GM18508 (cell line): Measurements from ENCODE around the gene CA9.
"Not testable (repeated sequence)": the region's sequence is repeated elsewhere in the genome, so short reads cannot be mapped to it uniquely, and the experiment has no call there.

Experiments
- ATAC-seq: cut with Tn5 transposase; IDR thresholded peaks from one replicate; pipeline ENCODE4 v1.9.1; 2021; ENCODE audit warnings: moderate number of reproducible peaks; ENCODE audit not compliant: insufficient read depth, unreplicated experiment

CA9 gene

GRCh38 chr9:35673132-35674024 lies at the start of gene CA9:
CA9 (plus strand) TSS chr9:35673928; CDS start chr9:35673960, 32 bp downstream.
- ATAC-seq = no peak

DNA sequence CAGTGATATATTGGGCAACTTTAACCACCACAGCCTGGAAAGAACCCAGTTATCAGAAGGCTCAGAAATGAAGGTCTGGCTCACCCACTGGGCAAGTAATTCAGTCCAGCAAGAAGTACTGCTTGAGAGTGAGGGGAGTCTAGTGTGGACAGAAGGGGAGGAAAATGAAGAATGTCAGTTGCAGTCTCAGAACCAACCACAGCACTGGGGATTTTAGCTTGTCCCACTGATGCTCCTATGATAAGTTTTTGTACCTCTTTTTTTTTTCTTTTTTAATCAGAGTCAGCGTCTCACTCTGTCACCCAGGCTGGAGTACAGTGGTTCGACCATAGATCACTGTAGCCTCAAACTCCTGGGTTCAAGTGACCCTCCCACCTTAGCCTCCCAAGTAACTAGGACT lies 46.2 kb upstream of the CA9 start:
- ATAC-seq = no peak

- ATAC-seq = no peak
Observed at GRCh38 chr9:35628389-35628991, 45.2 kb upstream of the CA9 start.

- ATAC-seq = no peak
Observed at GRCh38 chr9:35629597-35629996, 44.1 kb upstream of the CA9 start.

- ATAC-seq = no peak
Observed at GRCh38 chr9:35635730-35636129, 38.0 kb upstream of the CA9 start.

DNA sequence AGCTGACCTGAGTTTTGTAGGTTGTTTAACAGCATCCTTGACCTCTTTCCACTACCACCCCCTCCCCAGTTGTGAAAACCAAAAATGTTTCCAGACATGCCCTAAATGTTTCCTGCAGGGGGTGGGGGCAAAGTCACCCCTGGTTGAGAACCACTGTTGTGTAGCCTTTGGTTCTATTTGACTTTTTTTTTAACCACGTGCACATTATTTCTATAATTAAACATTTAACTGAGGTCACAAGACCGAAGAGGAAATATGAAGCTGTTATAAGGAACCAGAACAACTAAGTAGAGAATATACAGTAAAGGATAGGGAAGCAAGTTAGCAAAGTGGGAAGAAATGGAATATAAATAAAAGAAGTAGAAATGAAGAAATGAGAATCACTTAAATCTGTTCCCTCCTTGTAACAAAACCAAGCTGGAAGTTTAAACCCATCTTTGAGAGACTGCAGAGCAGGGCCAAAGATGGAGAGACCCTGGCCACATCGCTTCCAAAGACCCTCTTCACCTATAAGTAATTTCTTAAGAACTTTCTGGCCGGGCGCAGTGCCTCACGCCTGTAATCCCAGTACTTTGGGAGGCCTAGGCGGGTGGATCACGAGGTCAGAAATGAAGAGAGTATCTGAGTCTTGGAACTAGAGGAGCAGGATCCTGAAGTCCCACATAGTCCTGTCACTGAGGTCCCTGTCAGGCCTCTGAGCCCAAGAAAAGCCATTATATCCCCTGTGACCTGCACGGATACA lies 37.4 kb upstream of the CA9 start:
- ATAC-seq = no peak

GRCh38 chr9:35636877-35637246 lies 36.9 kb upstream of the CA9 start:
- not testable (repeated sequence) for ATAC-seq

GRCh38 chr9:35637427-35637955 lies 36.2 kb upstream of the CA9 start:
- ATAC-seq = not testable (repeated sequence)

DNA sequence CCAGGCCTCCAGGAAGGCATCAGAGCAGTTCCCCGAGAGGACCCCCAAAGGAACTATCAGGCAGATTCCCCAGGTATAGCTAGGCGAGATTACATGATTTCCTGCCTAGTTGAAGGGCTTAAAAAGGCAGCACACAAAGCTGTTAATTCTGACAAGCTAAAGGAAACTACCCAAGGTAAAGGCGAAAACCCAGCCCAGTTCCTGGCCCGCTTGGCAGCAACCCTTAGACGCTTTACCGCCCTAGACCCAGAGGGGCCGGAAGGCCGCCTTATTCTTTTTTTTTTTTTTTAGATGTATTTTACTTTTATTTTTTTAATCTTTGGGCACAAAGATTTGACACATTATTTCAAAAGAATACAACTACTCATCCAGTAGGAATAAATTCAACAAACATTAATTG lies 35.0 kb upstream of the CA9 start:
- not testable (repeated sequence) for ATAC-seq

DNA sequence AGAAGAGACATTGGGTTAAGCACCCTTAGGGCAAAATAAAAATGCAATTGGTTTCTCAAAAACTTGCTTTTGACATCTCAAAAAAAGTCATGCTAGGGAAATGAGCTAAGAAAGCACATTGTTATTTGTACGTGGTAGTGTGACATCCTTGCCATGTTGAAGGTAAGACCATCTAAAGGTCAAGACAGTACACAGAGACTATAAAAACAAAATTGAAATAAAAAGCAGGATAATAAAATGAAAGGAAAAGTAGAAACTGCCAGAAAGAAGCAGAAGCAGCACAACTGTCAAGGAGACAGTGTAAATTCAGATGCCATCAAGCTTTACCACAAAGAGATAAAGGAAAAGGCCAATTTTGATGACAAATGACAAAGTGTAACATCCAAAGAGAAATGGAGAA lies 34.5 kb upstream of the CA9 start:
- not testable (repeated sequence) for ATAC-seq

- no peak for ATAC-seq
Observed at GRCh38 chr9:35639631-35640030, 34.1 kb upstream of the CA9 start.

DNA sequence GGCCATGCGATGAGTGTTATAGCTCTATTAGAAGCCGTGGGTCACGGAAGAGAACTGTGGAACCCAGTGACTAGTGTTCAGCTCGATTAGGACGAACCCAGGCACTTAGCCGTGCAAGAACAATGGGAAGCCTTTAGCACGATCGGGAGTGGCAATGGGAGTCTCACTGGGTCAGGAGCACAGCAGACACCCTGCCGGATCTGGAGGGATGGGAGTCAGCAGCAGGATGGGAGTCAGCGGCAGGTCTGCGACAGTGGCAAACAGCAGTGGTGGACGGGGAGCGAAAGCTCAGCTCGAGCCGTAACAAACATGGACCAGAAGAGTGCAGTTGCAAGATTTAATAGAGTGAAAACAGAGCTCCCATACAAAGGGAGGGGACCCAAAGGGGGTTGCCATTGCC lies 33.3 kb upstream of the CA9 start:
- not testable (repeated sequence) for ATAC-seq

DNA sequence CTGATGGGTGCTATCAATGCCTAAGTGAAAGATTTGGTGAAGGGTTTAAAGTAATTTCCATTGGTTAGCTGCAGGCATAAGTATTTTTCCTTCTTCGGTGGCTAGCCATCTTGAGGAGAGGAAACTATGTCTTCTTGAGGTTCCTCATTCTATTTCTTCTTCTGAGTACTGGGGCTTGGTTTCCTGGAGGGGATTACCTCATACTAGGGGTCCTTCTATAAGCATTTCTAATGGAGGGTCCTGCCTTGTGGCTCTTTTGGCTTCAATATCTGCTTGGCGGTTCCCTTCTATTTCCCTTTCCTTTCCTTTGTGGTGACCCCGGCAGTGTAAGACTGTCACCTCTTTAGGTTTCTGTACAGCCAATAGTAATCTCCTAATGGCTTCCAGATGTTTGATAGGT lies 32.2 kb upstream of the CA9 start:
- not testable (repeated sequence) for ATAC-seq

GRCh38 chr9:35643046-35643445 lies 30.7 kb upstream of the CA9 start:
- no peak for ATAC-seq

GRCh38 chr9:35645736-35646135 lies 28.0 kb upstream of the CA9 start:
- ATAC-seq = not testable (repeated sequence)

DNA sequence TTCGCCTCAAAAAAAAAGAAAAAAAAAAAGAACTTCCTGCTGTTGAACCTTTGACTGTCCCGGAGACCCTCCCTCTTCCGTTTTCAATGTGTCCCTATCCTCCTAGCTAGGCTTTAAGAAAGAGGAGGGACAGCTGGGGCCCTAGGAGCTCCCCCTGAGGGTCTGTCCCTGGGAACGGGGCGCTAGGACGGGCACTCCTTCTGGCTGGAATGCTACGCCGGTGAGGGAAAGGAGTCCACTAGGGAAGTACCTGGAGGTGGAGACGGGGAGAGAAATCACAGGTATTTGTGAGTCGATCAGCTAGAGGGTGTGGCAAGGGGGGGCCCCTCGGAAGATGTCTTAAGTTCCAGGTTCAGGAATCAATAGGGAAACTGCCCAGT lies 27.6 kb upstream of the CA9 start:
- ATAC-seq = no peak

- peak; percentile 72 for ATAC-seq
Observed at GRCh38 chr9:35646533-35647265, 27.0 kb upstream of the CA9 start.

DNA sequence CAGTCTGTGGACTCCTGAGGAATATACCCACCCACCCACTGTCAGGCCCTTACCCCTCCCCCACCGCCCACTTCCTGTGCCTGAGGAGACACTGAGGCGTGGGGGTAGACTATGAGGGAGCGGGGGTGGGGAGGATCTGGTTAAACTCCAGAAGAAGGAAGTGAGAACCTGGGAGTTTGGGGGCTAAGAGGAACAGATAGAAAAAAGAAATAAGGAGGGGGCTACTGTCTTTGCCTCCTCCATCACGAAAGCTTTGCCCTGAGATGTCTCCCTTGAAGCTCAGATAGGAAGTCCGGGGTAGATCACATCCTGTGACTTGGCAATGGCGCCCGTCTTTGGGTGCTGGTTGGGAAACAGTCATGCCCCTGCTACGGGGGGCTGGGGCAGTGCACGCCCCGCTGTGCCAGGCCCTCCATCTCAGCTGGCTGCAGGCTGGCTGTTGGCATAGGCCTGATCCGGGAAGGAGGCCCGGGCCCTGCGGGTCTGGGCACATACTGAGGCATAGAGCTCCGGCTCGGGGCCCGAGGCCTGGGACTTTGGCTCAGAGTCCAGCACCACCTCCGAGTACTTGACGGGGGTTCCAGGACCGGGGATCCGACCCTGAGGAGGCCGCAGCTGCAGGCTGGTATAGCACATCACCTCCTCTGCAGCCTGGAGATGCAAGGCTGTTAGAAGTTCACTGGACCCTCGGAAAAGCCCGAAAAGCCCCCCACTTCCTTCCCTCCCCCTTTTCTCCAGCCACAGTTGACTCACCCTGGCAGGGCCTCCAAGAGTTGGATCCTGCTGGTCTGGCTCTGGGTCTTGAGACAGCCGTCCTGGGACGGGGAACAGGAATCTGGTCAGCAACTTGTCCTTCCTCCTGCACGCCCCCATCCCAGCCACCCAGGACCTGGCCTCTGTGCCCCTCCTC lies 24.0 kb upstream of the CA9 start:
- no peak for ATAC-seq
